Panc1 (cell line): ENCODE measurements around the gene NT5M. TPM values are rescaled to one million over a fixed set of nuclear protein-coding genes. Genes with fewer than 3 reads are reported as not detected.

Source experiments
- ATAC-seq: fragments of 200-7000 bp; cut with Tn5 transposase; 2 replicates; pipeline ENCODE4 v1.9.1; 2020; ENCODE audit warnings: mild to moderate bottlenecking, moderate library complexity
- BruUV-seq: library from RNA; stranded (reverse); fragments of 400-500 nt; replicated peaks from 2 replicates; lab custom pipeline; 2021; lab: Mats Ljungman, UMichigan
- CTCF ChIA-PET: fragments of 300-600 bp; sonication (Branson Sonifier 250); formaldehyde crosslinking; loops from one replicate; lab custom pipeline; 2022; ENCODE audit warnings: antibody characterized with exemption; lab: Charles Lee
- POLR2A ChIA-PET: fragments of 300-600 bp; sonication (Branson Sonifier 250); formaldehyde crosslinking; loops from one replicate; lab custom pipeline; 2022; ENCODE audit warnings: antibody characterized with exemption; lab: Charles Lee
- DNase-seq: peaks from one replicate; pipeline ENCODE4 v3.0.0-alpha.2; 2010; ENCODE audit warnings: low read depth, low spot score
- H3K27ac ChIP-seq: 2 replicates; pipeline ENCODE4 v1.5.1; 2011; ENCODE audit warnings: mild to moderate bottlenecking, low read length, inconsistent platforms
- H3K27me3 ChIP-seq: fragments of 200-500 bp; sonication (Bioruptor generic); 2 replicates; pipeline ENCODE4 v1.6.0; 2014; ENCODE audit warnings: low read length, inconsistent platforms; ENCODE audit not compliant: control insufficient read depth, insufficient read depth
- H3K36me3 ChIP-seq: fragments of 200-500 bp; sonication (Bioruptor generic); 2 replicates; pipeline ENCODE4 v1.5.1; 2014; ENCODE audit warnings: inconsistent platforms, mild to moderate bottlenecking, low read length, moderate library complexity; ENCODE audit not compliant: control insufficient read depth, insufficient read depth
- H3K4me1 ChIP-seq: 2 replicates; pipeline ENCODE4 v1.5.1; 2011; ENCODE audit warnings: inconsistent platforms, mild to moderate bottlenecking, low read length, moderate library complexity; ENCODE audit not compliant: control insufficient read depth, insufficient read depth
- H3K4me3 ChIP-seq, 2 experiments: 2 replicates each; pipeline ENCODE4 v1.5.1; 2011 to 2012; ENCODE audit warnings: low read depth in 2 of 2, low read length in 2 of 2, mild to moderate bottlenecking in 2 of 2, inconsistent platforms in 1 of 2, moderate library complexity in 1 of 2
- H3K9me3 ChIP-seq: fragments of 200-500 bp; sonication (Bioruptor generic); 2 replicates; pipeline ENCODE4 v1.5.1; 2014; ENCODE audit warnings: low read depth, mild to moderate bottlenecking, inconsistent platforms, low read length, moderate library complexity; ENCODE audit not compliant: control insufficient read depth, insufficient read depth
- POLR2AphosphoS5 ChIP-seq: IDR thresholded peaks from 2 replicates; pipeline ENCODE4 v1.6.1; 2012; ENCODE audit warnings: mild to moderate bottlenecking, low read depth, low read length, moderate library complexity
- SIN3A ChIP-seq: IDR thresholded peaks from 2 replicates; pipeline ENCODE4 v1.6.1; 2012; ENCODE audit warnings: low read depth, mild to moderate bottlenecking, low read length, moderate library complexity, borderline replicate concordance; ENCODE audit not compliant: insufficient read depth
- TCF7L2 ChIP-seq: IDR thresholded peaks from 2 replicates; pipeline ENCODE4 v1.6.1; 2011; ENCODE audit warnings: mild to moderate bottlenecking, low read depth, low read length, inconsistent platforms
- in situ Hi-C: cut with HindIII; loops from 2 replicates; pipeline ENCODE4 v1.10.0; 2016; ENCODE audit warnings: low sequenced_read_pairs, low pct_unique_long_range_greater_than_20kb
- intact Hi-C: fragments of 100-400 bp; cut with micrococcal nuclease; formaldehyde crosslinking; loops from one replicate; pipeline ENCODE4 v1.10.0; 2022; ENCODE audit not compliant: unreplicated experiment
- total RNA-seq: library from RNA; stranded (reverse); gene quantifications from one replicate; pipeline ENCODE4 v1.2.1, GENCODE V29; 2021; ENCODE audit not compliant: unreplicated experiment
- TF ChIP-seq, protein P1 (sequence below): fragments of 450-650 bp; IDR thresholded peaks from 2 replicates; pipeline ENCODE4 v1.5.1; 2017; ENCODE audit warnings: mild to moderate bottlenecking
- TF ChIP-seq, protein P2 (sequence below), 2 experiments: IDR thresholded peaks; 2 replicates each; pipeline ENCODE4 v1.6.1; 2011 to 2012; ENCODE audit warnings: low read depth in 2 of 2, control low read depth in 1 of 2, low read length in 1 of 2, mild to moderate bottlenecking in 1 of 2, moderate library complexity in 1 of 2; ENCODE audit not compliant: insufficient read depth in 1 of 2

NT5M gene
- total RNA-seq, 1 experiment from 2014 or later: 3.1 TPM

DNA sequence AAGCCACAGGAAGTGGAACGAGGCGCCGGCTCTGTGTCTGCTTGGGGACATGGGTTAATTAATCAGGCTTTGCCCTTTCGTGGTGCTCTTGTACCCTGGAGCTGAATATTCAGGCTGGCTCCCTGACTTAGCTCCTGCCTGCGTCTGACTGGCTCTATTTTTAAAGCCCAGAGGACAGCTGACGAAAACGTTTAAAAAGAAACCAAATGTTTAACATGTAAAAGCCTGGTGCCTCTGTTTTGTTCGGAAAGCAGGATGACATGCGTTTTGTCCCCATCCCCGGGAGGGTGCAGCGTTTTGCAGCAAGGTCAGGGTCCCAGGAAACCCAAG lies 61.1 kb downstream of the NT5M start:
- DNase-seq (no peak), ATAC-seq (no peak)
- Histone ChIP-seq H3K36me3 (no peaks in the 10 kb centered on the region), H3K9me3 (peaks cover 3% of the 10 kb centered on the region; the same call in 1 of the 2 replicates), H3K27me3 (no peaks in the 10 kb centered on the region), H3K27ac (no peak overlapping the region), H3K4me1 (no peaks in the 10 kb centered on the region), H3K4me3 (no peak overlapping the region)
- CTCF ChIA-PET: no interaction called here
- intact Hi-C loops: no loop called here
- no TSS peak for BruUV-seq
- TF ChIP-seq SIN3A: no peak
- TF ChIP-seq, protein P1, sequence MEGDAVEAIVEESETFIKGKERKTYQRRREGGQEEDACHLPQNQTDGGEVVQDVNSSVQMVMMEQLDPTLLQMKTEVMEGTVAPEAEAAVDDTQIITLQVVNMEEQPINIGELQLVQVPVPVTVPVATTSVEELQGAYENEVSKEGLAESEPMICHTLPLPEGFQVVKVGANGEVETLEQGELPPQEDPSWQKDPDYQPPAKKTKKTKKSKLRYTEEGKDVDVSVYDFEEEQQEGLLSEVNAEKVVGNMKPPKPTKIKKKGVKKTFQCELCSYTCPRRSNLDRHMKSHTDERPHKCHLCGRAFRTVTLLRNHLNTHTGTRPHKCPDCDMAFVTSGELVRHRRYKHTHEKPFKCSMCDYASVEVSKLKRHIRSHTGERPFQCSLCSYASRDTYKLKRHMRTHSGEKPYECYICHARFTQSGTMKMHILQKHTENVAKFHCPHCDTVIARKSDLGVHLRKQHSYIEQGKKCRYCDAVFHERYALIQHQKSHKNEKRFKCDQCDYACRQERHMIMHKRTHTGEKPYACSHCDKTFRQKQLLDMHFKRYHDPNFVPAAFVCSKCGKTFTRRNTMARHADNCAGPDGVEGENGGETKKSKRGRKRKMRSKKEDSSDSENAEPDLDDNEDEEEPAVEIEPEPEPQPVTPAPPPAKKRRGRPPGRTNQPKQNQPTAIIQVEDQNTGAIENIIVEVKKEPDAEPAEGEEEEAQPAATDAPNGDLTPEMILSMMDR: no peak
- in situ Hi-C loops: no loop called here
- POLR2A ChIA-PET: no interaction called here

DNA sequence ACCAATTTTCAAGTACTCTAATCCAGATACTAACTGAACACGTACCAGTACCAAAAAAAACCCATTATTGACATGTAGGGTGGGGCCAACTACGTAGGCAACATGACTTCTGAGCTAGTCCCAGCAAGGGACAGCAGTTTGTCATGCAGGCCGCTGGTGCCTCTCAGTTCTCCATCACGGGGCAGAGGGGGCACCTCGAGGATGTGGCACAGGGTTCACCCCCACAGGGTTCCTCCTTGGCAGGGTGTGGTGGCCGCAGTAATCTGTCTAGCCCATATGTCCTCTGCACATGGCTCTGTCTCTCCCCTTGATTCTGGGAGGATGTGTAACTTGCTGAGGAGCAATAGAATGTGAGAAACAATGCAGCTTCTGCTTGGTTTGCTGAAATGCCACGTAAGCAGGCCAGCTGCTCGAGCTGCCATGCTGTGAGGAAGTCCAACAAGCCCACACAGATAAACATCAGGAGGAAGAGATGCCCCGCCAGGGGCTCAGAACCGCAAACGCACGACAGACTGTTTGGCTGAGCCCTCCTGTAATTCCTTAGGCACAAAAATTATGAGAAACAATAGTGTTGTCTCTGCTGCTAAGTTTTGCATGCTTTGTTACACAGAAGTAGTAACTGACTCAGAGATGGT lies 62.4 kb downstream of the NT5M start:
- H3K27ac ChIP-seq: no peak overlapping the region
- no peaks in the 10 kb centered on the region for H3K36me3 ChIP-seq
- no peaks in the 10 kb centered on the region for H3K27me3 ChIP-seq
- DNase-seq (no peak), ATAC-seq (no peak)
- in situ Hi-C loops: no loop called here
- H3K9me3 ChIP-seq: 0 out of 2 replicates have a peak, but pooled peaks cover under 1% of the 10 kb centered on the region
- intact Hi-C loops: no loop called here
- no TSS peak for BruUV-seq
- POLR2A ChIA-PET: no interaction called here
- no peaks in the 10 kb centered on the region for H3K4me1 ChIP-seq
- CTCF ChIA-PET: no interaction called here
- no peak overlapping the region for H3K4me3 ChIP-seq
- TF ChIP-seq TCF7L2 (no peak), SIN3A (no peak), POLR2AphosphoS5 (no peak)
- TF ChIP-seq, protein P1: no peak

DNA sequence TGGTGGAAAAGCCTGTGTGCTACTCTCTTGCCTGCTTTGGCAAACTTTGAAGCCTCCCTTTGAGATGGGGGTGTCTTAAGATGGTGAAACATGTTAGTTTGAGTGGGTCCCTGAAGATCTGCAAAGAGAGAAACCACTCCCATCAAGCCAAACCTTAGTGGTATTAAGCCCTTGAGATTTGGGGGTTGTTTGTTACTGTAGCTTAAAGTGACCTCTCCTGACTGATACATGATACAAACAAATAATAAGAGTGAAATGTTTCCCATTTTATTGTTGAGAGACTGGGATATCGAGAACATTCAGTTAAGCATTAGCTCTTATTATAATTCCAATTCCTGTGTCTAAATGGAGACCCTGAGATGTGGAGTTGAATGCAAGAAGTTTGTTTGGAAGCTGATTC lies 63.1 kb downstream of the NT5M start:
- TF ChIP-seq SIN3A (no peak), TCF7L2 (no peak), POLR2AphosphoS5 (no peak)
- TF ChIP-seq, protein P2, sequence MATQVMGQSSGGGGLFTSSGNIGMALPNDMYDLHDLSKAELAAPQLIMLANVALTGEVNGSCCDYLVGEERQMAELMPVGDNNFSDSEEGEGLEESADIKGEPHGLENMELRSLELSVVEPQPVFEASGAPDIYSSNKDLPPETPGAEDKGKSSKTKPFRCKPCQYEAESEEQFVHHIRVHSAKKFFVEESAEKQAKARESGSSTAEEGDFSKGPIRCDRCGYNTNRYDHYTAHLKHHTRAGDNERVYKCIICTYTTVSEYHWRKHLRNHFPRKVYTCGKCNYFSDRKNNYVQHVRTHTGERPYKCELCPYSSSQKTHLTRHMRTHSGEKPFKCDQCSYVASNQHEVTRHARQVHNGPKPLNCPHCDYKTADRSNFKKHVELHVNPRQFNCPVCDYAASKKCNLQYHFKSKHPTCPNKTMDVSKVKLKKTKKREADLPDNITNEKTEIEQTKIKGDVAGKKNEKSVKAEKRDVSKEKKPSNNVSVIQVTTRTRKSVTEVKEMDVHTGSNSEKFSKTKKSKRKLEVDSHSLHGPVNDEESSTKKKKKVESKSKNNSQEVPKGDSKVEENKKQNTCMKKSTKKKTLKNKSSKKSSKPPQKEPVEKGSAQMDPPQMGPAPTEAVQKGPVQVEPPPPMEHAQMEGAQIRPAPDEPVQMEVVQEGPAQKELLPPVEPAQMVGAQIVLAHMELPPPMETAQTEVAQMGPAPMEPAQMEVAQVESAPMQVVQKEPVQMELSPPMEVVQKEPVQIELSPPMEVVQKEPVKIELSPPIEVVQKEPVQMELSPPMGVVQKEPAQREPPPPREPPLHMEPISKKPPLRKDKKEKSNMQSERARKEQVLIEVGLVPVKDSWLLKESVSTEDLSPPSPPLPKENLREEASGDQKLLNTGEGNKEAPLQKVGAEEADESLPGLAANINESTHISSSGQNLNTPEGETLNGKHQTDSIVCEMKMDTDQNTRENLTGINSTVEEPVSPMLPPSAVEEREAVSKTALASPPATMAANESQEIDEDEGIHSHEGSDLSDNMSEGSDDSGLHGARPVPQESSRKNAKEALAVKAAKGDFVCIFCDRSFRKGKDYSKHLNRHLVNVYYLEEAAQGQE (IDR thresholded peaks at IDR 0.05; ENCODE audit: insufficient read depth in 1 of 2, low read depth in 2 of 2, low read length in 1 of 2): no peak
- TF ChIP-seq, protein P1: no peak
- POLR2A ChIA-PET: no interaction called here
- BruUV-seq: no TSS peak
- intact Hi-C loops: no loop called here
- H3K27ac ChIP-seq: no peak overlapping the region
- H3K4me1 ChIP-seq: no peaks in the 10 kb centered on the region
- no peak overlapping the region for H3K4me3 ChIP-seq
- no peaks in the 10 kb centered on the region for H3K9me3 ChIP-seq
- in situ Hi-C loops: no loop called here
- DNase-seq (no peak), ATAC-seq (no peak)
- no peaks in the 10 kb centered on the region for H3K36me3 ChIP-seq
- H3K27me3 ChIP-seq: no peaks in the 10 kb centered on the region
- CTCF ChIA-PET: no interaction called here
